Peyer's patch (tissue), 4 donors: ENCODE measurements around the gene CMTM4.

Source experiments
- POLR2A ChIP-seq, 2 donors: fragments of 450-650 bp; IDR thresholded peaks; one replicate each; pipeline ENCODE4 v1.5.1; 2017; ENCODE audit warnings: antibody characterized with exemption in 2 of 2, mild to moderate bottlenecking in 2 of 2, moderate library complexity in 2 of 2
- TF ChIP-seq, protein P1 (sequence below), 6 experiments: fragments of 450-650 bp in 4 of 6; fragments of 200-600 bp in 2 of 6; sonication (generic) in 1 of 6; IDR thresholded peaks; one replicate each; pipeline ENCODE4 v1.5.1; 2017 to 2019; ENCODE audit warnings: antibody characterized with exemption in 6 of 6, mild to moderate bottlenecking in 3 of 6, moderate library complexity in 1 of 6

DNA sequence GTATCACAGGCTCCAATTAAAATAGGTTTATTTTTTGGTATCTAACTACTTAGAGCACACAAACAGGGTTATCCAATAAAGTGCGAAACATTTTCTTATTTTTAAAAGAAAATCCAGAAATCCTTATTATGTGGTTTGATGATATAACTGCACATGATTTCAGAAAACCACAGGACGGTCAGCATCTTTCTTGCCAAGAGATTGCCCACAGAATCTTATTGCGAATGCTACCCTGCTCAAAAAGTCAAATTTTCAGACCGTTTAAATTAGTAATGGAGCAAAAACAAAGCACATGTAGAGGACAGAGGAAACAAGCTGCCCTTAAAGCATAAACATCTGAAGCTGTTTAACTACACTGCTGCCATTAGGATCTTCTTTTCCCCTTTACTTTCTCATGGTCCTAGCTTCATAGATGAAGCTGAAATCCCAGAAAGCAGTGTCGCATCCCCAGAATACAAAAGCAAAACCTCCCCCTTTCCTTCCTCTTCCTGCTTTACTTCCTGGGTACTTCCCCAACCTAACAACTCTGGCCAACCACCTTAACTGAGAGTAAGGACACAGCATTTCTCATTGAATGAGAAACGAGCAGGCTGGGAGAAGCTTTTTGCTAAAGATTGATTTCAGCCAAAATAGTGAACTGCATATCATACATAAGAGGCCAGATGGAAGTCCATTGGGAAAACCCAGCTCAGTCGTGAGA, 43.7 kb downstream of the CMTM4 start:
- TF ChIP-seq, protein P1, sequence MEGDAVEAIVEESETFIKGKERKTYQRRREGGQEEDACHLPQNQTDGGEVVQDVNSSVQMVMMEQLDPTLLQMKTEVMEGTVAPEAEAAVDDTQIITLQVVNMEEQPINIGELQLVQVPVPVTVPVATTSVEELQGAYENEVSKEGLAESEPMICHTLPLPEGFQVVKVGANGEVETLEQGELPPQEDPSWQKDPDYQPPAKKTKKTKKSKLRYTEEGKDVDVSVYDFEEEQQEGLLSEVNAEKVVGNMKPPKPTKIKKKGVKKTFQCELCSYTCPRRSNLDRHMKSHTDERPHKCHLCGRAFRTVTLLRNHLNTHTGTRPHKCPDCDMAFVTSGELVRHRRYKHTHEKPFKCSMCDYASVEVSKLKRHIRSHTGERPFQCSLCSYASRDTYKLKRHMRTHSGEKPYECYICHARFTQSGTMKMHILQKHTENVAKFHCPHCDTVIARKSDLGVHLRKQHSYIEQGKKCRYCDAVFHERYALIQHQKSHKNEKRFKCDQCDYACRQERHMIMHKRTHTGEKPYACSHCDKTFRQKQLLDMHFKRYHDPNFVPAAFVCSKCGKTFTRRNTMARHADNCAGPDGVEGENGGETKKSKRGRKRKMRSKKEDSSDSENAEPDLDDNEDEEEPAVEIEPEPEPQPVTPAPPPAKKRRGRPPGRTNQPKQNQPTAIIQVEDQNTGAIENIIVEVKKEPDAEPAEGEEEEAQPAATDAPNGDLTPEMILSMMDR (IDR thresholded peaks at IDR 0.05) = no peak
- no peak for TF ChIP-seq POLR2A (IDR thresholded peaks at IDR 0.05)
